WI38 (cell line): ENCODE results near the gene HMX2.

Experiments
- H3K4me3 ChIP-seq: 2 replicates; pipeline ENCODE4 v1.5.1; 2011; ENCODE audit warnings: low read depth, mild to moderate bottlenecking, control low read depth, low read length
- CTCF ChIP-seq: IDR thresholded peaks from 2 replicates; pipeline ENCODE4 v1.5.1; 2012; ENCODE audit warnings: low read depth, mild to moderate bottlenecking, control low read depth, low read length

Gene HMX2

GRCh38 chr10:123154092-123154710 is 6.3 kb downstream of the HMX2 start, which contains the start of gene BUB3:
BUB3 (plus strand) TSS chr10:123154402; CDS start chr10:123154918, 516 bp downstream.
- no peak for TF ChIP-seq CTCF
- H3K4me3 ChIP-seq, result peak within 1 kb of the TSS; percentile 95

- no peak for TF ChIP-seq CTCF
- peak overlapping the region; percentile 95 for H3K4me3 ChIP-seq
Measured at GRCh38 chr10:123154711-123155505, 7.0 kb downstream of the HMX2 start.

- H3K4me3 ChIP-seq, result peak overlapping the region; percentile 95
- TF ChIP-seq CTCF, result no peak
Measured at GRCh38 chr10:123156078-123156477, 8.1 kb downstream of the HMX2 start.

GRCh38 chr10:123157210-123157609 is 9.3 kb downstream of the HMX2 start:
- no peak overlapping the region for H3K4me3 ChIP-seq
- TF ChIP-seq CTCF, result no peak

GRCh38 chr10:123158682-123159081 is 10.7 kb downstream of the HMX2 start:
- H3K4me3 ChIP-seq, result no peak overlapping the region
- no peak for TF ChIP-seq CTCF

GRCh38 chr10:123160311-123160980 is 12.5 kb downstream of the HMX2 start:
- H3K4me3 ChIP-seq, result no peak overlapping the region
- TF ChIP-seq CTCF, result no peak

GRCh38 chr10:123164319-123164718 is 16.4 kb downstream of the HMX2 start:
- no peak for TF ChIP-seq CTCF
- H3K4me3 ChIP-seq, result no peak overlapping the region
